ENCODE data around the gene F11. TPM values are rescaled to one million over a fixed set of nuclear protein-coding genes. Genes with fewer than 3 reads are reported as not detected.

The F11 gene
- not detected for total RNA-seq

- no peak for TF ChIP-seq CTCF (IDR thresholded peaks at IDR 0.05; ENCODE audit: low read depth)
Measured at GRCh38 chr4:186265683-186266652, at the start of gene F11. Gene F11, plus strand, starts transcription at chr4:186266189. Its CDS starts 948 bp downstream, at chr4:186267137.

GRCh38 chr4:186216465-186217024, 49.4 kb upstream of the F11 start:
- TF ChIP-seq CTCF (IDR thresholded peaks at IDR 0.05; ENCODE audit: low read depth), result no peak

GRCh38 chr4:186217733-186218293, 48.2 kb upstream of the F11 start:
- no peak for TF ChIP-seq CTCF (IDR thresholded peaks at IDR 0.05; ENCODE audit: low read depth)

- TF ChIP-seq CTCF (IDR thresholded peaks at IDR 0.05; ENCODE audit: low read depth), result no peak
Measured at GRCh38 chr4:186221624-186222023, 44.4 kb upstream of the F11 start.

GRCh38 chr4:186225848-186226247, 40.1 kb upstream of the F11 start:
- TF ChIP-seq CTCF (IDR thresholded peaks at IDR 0.05; ENCODE audit: low read depth), result no peak

GRCh38 chr4:186226521-186227189, 39.3 kb upstream of the F11 start:
- no peak for TF ChIP-seq CTCF (IDR thresholded peaks at IDR 0.05; ENCODE audit: low read depth)

- no peak for TF ChIP-seq CTCF (IDR thresholded peaks at IDR 0.05; ENCODE audit: low read depth)
Measured at GRCh38 chr4:186227221-186227620, 38.8 kb upstream of the F11 start, which contains the start of gene KLKB1. Gene KLKB1, plus strand, starts transcription at chr4:186227507. Its CDS starts 689 bp downstream, at chr4:186228196.
